ENCODE measurements around the gene DNTTIP2. TPM values are rescaled to one million over a fixed set of nuclear protein-coding genes. Genes with fewer than 3 reads are reported as not detected.

The DNTTIP2 gene
- total RNA-seq, 2 donors from 2014 or later = 56.2 to 74.7 TPM

DNA sequence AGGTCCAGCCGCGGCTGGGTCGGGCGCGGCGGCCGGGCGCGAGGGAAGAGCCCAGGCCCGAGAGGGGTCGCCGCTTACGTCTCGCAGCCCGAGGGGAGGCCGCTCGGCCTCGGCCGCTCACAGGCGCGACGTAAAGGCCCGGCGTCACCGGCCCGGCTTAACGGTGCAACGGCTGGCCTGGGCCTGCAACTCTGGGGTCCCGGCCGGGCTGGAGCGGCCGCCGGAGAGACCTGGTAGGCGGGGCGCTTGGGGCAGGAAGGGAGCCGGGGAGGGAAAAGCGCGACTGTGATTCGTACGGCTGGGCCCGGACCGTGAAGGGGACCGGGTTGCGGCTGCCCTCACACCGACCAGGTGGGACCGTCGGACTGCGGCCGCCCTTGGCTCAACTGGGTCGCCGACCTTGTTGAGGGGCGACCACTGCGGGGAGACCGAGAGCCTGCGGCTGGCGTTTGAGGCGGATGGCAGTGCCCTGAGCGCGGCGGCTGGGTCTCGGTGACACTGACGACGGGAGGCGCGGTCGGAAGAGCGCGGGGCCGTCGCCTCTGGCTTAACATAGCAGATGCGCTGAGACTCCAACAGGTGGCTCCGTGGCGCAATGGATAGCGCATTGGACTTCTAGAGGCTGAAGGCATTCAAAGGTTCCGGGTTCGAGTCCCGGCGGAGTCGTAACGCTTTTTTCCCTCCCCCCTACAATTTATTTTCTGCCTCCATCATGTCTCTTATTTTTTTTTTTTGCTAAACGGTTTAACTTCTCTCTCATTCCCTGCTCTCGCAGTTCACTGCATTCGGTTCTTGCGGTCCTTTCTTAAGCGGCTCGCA is 31.8 kb downstream of the DNTTIP2 start:
- Histone ChIP-seq H3K27ac (ENCODE audit: low read depth, low read length) (peak overlapping the region; percentile 88), H3K9ac (ENCODE audit: extremely low read depth, low read length, poor library complexity, severe bottlenecking) (peak overlapping the region; percentile 78), H3K4me1 (ENCODE audit: control insufficient read depth, insufficient read depth, low read length) (no peaks in the 10 kb centered on the region), H3K36me3 (ENCODE audit: control insufficient read depth, insufficient read depth, low read length) (no peaks in the 10 kb centered on the region), H3K9me3 (ENCODE audit: control insufficient read depth, low read length) (peaks cover 24% of the 10 kb centered on the region), H3K4me3 (ENCODE audit: low read length) (peak overlapping the region; percentile 83), H3K27me3 (ENCODE audit: control insufficient read depth, insufficient read depth, low read length, poor library complexity, severe bottlenecking) (no peaks in the 10 kb centered on the region)
- no peaks in the 10 kb centered on the region for H3K27me3 Mint-ChIP-seq (ENCODE audit: insufficient read depth)
- peaks cover 22% of the 10 kb centered on the region for H3K9me3 Mint-ChIP-seq
- peaks cover 9% of the 10 kb centered on the region for H3K4me1 Mint-ChIP-seq
- peak; percentile 95 for DNase-seq
- peak overlapping the region; percentile 88 for H3K4me3 Mint-ChIP-seq
- H3K36me3 Mint-ChIP-seq (ENCODE audit: low read depth) = peaks cover 16% of the 10 kb centered on the region
- peak; percentile 37 for TF ChIP-seq CTCF (conservative IDR thresholded peaks at IDR 0.05)
- peak overlapping the region; percentile 95 for H3K27ac Mint-ChIP-seq
- 1% methylated on average over 33 to 79 of the region's 86 CpGs for WGBS, 2 experiments (ENCODE audit: insufficient coverage in 1 of 2, insufficient read length in 1 of 2)

- H3K4me3 ChIP-seq (ENCODE audit: low read length) = peak overlapping the region; percentile 83
- H3K9me3 ChIP-seq (ENCODE audit: control insufficient read depth, low read length) = peaks cover 24% of the 10 kb centered on the region
- peak overlapping the region; percentile 94 for H3K27ac Mint-ChIP-seq
- no peaks in the 10 kb centered on the region for H3K27me3 ChIP-seq (ENCODE audit: control insufficient read depth, insufficient read depth, low read length, poor library complexity, severe bottlenecking)
- WGBS, 2 experiments (ENCODE audit: insufficient coverage in 1 of 2, insufficient read length in 1 of 2) = 0 to 1% methylated on average over 10 to 85 of the region's 94 CpGs
- peaks cover 13% of the 10 kb centered on the region for H3K4me1 Mint-ChIP-seq
- H3K36me3 ChIP-seq (ENCODE audit: control insufficient read depth, insufficient read depth, low read length) = no peaks in the 10 kb centered on the region
- peaks cover 22% of the 10 kb centered on the region for H3K36me3 Mint-ChIP-seq (ENCODE audit: low read depth)
- H3K4me3 Mint-ChIP-seq = peak overlapping the region; percentile 88
- peak; percentile 57 for TF ChIP-seq CTCF (conservative IDR thresholded peaks at IDR 0.05)
- H3K4me1 ChIP-seq (ENCODE audit: control insufficient read depth, insufficient read depth, low read length) = no peaks in the 10 kb centered on the region
- H3K9me3 Mint-ChIP-seq = peaks cover 22% of the 10 kb centered on the region
- peak; percentile 96 for DNase-seq
- peak overlapping the region; percentile 88 for H3K27ac ChIP-seq (ENCODE audit: low read depth, low read length)
- H3K9ac ChIP-seq (ENCODE audit: extremely low read depth, low read length, poor library complexity, severe bottlenecking) = peak overlapping the region; percentile 78
- no peaks in the 10 kb centered on the region for H3K27me3 Mint-ChIP-seq (ENCODE audit: insufficient read depth)
These were observed 32.6 kb downstream of the DNTTIP2 start for GRCh38 chr1:93846206-93846991.

DNA sequence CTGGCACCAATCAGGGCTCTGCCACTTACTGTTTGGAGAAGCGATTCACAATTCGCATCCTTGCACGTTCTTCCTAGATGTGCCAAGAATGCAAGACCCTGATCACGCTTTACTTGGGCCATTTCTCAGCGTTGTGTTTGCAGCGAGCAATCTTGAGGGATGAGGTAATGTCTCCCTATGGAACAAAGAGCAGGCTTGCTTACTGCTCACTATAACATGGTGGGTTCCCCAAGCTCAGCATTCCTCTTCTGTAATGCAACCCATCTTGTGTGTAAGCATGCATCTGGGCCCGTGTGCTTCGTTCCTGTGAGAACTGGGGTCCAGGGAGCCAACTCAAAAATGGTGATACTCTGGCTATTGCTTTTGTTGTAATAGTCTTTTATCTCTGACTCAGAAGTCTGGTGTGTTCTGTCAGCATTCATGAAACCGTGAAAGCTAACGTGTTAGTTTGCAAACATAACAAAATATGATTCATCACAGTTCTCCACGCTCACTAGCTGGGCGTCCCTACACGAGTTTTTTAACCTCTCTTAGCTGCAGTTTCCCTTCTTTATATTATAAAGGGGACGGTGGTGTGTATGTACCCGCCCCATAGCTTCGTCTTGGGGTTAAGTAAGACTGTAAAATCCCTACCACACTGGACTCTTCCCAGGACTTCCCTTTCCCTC is 33.3 kb downstream of the DNTTIP2 start:
- no peaks in the 10 kb centered on the region for H3K27me3 Mint-ChIP-seq (ENCODE audit: insufficient read depth)

More for the DNA sequence above, 33.3 kb downstream of the DNTTIP2 start:
- H3K9me3 ChIP-seq (ENCODE audit: control insufficient read depth, low read length) = peaks cover 24% of the 10 kb centered on the region
- H3K27ac ChIP-seq (ENCODE audit: low read depth, low read length) = peak overlapping the region; percentile 88
- Mint-ChIP-seq H3K4me1 (peaks cover 13% of the 10 kb centered on the region), H3K36me3 (ENCODE audit: low read depth) (peaks cover 22% of the 10 kb centered on the region), H3K4me3 (peak overlapping the region; percentile 88), H3K27ac (peak overlapping the region; percentile 92), H3K9me3 (peaks cover 21% of the 10 kb centered on the region)
- no peak for TF ChIP-seq CTCF (conservative IDR thresholded peaks at IDR 0.05)
- 74 to 75% methylated on average over 12 to 16 of the region's 16 CpGs for WGBS, 2 experiments (ENCODE audit: insufficient coverage in 1 of 2, insufficient read length in 1 of 2)
- H3K9ac ChIP-seq (ENCODE audit: extremely low read depth, low read length, poor library complexity, severe bottlenecking) = peak overlapping the region; percentile 78
- peak; percentile 71 for DNase-seq
- no peaks in the 10 kb centered on the region for H3K27me3 ChIP-seq (ENCODE audit: control insufficient read depth, insufficient read depth, low read length, poor library complexity, severe bottlenecking)
- no peaks in the 10 kb centered on the region for H3K36me3 ChIP-seq (ENCODE audit: control insufficient read depth, insufficient read depth, low read length)
- no peaks in the 10 kb centered on the region for H3K4me1 ChIP-seq (ENCODE audit: control insufficient read depth, insufficient read depth, low read length)
- H3K4me3 ChIP-seq (ENCODE audit: low read length) = peak overlapping the region; percentile 83
